Stimulated activated CD8-positive, alpha-beta memory T cell treated with anti-CD3 and anti-CD28 coated beads, Interleukin-15, amount 100 ng/mL, for 48 hours (primary cell): Measurements from ENCODE around the gene INSC.

Source experiments
- DNase-seq, 2 donors: peaks; one replicate each; pipeline ENCODE4 v3.0.0-alpha.2; 2020; ENCODE audit warnings: low read depth in 2 of 2

Gene INSC

DNA sequence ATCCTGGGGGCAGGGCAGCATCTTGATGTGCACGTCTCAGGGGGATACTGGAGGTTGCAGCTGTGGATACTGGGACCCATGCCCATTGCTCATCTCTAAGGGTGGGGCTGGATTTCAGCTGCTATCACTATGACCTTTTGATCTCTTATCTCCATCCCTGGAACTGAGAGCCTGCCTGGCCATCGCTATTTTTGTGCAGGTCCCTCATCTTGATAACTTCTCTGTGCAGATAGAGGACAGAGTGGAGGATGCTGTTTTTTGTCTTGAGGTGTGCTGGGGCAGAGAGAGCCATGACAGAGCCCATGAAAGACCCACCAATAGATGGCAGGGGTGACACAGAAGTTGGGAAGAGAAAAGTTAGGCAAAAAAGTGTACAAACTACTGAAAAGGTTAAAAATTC is 5.1 kb upstream of the INSC start:
- DNase-seq, result no peak

DNA sequence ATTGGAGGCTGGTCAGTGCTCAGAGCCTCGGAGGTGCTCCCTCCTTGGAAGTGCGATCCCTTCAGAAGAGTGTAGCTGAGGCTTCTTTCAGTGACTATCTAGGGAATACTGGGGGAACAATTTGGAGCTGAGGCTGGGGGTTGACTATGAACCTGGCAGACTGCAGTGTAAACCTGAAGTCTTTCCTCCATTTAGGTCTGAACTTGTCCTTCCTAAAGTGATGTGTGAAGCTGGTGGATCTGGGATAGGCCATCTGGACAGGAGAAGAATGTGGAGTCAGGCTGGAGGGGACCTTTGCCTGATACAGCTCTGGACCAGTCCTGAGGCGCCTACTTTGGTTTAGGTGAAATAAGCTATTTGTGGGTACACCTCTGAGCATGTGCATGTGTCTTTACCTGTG is 3.5 kb upstream of the INSC start:
- DNase-seq, result no peak

DNA sequence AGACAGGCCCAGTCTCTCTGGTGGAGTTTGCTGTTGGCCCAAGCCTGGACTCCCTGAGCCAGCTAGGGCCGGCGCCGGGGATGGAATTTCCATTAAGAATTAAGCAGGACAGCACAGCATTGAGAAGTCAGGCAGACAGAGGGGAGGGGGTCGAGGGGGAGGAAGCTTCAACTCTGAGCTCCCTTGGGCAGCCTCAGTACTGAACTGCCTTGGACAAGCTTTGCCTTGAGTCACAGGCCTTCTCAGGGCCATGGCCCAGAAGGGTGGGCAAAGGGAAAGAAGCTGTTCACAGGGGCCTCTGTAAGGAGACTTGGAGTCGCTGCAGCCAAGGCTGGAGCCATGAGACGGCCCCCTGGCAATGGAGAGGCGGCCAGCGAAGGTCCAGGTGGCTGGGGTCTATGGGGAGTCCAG is 2.6 kb upstream of the INSC start:
- DNase-seq, result no peak

DNA sequence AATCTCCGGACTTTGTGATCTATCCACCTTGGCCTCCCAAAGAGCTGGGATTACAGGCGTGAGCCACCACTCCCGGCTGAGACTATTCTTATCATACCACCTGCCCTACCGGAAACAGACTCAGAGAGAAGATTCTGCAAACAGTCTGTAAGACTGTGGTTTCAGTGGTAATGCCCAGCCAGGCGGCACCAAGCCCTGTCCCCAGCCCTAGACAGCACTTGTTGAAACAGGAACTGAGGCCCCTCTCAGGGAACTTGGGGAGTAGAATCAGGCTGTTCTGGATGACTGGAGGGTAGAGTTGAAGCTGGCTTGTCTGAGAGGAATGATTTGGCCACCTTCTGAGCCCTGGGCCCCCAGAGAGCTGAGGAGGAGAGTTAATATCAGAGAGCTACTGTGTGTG is 1.3 kb upstream of the INSC start:
- no peak for DNase-seq

DNA sequence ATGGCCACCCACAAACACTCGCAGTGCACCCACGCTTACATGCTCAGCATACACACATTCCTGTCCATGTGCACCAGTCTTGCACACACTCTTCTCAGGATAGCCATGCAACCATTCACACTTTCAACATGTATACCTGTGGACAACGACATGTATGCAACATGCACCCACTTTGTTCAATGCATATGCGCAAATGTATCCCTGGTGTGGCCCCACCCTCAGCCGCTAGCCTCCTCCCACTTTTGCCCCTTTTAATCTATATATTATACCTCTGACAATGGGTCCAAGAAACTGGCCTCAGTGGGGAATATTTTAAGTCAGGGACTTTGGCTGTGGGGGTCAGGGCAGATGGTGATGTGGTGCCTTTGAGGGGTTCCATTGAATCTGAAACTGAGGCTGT is 963 bp downstream of the INSC start:
- no peak for DNase-seq

DNA sequence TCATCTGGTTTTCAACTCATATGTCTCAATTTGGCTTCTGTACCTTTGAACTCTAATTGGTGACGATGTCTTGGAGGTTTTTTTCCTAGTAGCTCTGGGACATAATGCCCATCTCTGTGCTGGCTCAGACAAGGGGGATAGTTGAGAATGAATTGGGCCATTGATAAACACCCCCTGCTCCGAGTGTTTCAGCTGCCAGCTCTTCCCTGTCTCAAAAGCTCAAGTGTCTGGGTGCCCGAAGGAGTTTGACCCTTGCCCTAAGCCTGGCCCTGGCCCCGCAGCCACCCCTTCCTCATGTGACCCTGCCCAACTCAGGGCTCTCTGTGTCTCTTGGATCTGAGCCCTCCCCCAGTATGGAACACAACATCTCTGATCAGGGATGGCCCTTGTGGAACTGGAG is 3.0 kb downstream of the INSC start:
- DNase-seq, result no peak

DNA sequence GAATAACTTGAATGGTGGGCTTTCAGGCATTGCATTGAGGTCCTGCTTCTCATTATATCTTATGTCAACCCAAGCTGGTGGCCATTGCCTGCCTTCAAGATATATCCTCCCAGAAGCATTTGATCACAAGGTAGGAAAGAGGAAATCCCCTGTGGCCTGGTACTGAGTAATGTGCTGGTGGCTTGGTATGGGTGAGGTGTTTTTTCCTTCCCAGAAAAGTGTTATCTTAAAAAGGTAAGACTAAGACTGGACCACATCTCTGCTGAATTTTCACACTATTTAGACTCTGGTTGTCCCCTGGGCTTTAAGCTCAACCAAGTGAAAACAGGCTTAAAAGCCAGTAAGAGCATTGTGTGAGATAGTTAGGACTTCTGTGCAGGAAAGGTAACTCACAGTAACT is 3.7 kb downstream of the INSC start:
- no peak for DNase-seq

DNA sequence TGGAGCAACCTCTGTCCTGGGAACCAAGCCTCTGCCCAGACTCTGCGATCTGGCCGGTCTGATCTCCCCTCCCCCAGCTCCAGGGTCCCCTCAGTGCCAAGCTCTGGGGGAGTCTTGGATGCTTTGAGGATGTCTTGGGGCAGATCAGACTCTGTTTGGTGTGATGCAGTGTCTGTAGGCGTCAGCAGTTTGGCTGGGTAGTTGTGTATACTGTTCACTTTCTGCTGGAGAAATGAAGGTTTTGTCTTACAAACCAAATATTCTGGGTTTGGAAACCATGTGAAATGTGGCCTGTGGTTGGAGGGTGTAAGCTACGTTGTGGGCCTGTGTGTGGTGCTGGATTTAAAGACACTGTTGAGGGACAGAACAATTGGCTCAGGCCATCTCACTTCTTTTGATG is 4.6 kb downstream of the INSC start:
- DNase-seq, result no peak

DNA sequence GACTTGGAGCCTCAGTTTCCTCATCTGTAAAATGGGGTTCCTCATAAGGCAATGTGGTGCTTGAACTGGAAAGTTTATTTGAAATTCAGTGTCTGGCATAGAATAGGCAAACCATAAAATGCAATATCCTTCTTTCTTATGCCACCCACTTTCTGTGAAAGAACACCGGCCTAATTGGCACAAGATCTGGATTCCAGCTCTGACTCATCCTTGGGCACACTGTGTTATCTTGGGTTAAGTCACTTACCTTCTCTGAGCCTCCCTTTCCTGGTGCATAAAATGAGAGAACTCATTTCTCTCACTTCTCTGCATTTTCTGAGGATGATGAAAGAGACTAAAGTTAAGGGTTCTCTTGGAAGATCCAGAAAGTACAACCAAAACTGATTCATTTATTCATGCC is 5.1 kb downstream of the INSC start:
- no peak for DNase-seq

DNA sequence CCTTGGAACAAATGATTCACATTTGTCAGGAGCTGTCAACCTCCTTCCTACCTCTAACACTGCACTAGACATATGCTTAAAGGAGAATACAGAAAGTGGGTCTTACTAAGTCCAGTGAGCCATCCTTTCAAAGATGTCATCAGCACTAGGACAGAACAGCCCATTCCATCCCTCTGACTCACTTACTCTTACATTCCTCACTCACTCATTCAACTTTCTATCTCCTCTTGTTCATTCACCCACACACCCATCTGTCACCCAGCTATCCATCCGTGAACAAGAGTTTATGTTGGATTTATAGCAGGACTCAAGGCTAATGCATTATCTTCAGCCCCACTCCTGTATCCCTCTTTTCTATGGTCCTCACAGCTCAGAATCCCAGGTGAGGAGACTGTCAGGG is 9.1 kb downstream of the INSC start:
- no peak for DNase-seq

DNA sequence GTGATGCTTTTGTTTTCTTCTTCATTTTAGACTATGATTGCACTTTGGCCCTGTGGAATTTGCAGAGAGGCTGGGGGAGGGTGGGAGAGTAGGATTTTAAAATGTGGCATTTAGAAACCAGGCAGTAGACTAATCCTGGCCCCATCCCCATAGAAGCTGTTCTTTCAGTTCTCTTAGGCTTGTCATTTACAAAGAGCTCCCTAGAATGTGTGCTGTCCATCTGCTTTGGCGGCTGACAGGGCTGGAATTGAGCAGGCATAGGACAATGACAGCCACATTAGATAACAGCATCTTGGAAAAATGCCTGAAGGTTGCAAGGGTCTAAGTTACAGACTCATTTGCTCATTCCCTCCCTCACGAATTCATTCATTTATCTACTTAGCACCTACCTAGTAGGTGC is 9.8 kb downstream of the INSC start:
- DNase-seq, result no peak

DNA sequence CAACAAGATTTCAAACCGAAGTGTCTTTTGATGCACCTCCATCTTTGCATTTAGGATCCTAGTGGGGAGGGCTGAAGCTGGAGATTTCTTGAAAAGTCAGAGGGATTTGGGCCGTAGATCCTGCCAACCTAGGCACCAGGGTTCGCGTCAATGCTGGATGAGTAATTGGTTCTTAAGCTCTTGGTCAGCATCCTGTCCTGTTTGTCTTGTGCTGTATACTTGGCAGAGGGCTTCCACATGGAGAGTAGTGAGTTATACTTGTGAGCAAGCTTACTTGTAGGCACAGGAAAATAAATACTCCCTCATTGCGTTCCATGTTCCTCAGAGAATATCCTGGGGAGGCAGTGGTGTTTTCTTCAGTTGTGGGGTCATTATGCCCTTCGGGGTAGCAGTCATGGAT is 12.6 kb downstream of the INSC start:
- no peak for DNase-seq

DNA sequence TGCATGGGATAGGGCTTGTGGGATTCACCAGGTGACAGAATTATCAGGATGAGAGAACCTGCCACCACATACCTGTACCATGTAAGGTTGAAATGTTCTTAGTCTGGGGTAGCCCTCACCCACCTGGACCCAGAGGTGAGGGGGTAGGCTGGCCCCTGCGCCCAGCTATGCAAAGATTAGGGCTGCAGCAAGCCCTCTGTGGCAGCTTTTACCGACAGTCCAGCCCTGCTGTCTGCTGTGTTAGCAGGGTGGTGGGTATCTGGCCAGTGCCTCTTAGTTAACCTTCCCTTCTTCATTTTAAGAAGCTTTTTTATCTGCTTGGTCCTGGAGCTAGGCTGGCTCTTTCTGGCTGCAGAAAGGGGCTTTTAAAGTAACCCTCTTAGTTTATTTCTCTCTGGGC is 13.9 kb downstream of the INSC start:
- DNase-seq, result no peak

DNA sequence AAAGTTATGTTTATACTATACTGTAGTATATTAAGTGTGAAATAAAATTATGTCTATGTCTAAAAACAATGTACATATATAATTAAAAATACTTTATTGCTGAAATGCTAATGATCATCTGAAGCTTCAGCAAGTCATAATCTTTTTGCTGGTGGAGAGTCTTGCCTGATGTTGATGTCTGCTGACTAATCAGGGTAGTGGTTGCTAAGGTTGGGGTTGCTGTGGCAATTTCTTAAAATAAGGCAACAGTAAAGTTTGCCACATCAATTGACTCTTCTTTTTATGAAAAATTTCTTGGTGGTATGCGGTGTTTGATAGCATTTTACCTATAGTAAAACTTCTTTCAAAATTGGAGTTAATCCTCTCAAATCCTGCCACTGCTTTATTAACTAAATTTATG is 21.4 kb downstream of the INSC start:
- no peak for DNase-seq

DNA sequence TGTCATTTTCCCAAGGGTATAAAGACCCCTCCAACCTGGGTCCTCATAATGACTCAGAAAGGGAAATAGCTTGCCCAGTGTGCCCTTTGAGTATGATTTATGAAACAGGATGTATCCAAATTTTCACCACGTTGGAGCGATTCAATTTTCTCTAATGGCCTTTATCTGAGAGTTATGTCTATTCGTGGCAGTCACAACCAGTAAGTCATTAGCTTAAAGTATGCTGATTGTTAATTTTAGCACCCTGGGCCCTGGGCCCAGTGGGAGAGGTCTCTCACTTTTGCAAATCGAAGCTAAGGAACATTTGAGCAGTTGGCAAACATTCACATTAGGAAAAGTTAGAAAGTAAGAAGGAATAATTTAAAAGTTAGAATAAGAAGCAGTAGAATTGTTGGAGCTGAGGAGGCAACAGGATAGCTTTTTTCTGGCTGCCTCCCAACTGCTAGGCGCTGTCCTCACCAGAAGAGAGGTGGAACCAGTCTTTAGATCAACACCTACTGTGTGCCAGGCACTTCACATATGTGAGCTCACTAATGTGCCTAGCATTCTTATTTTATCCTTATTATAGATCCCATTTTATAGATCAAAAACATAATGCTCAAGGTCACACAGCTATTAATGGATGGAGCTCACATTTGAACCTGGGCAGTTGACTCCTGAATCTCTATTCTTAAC is 24.5 kb downstream of the INSC start:
- no peak for DNase-seq

DNA sequence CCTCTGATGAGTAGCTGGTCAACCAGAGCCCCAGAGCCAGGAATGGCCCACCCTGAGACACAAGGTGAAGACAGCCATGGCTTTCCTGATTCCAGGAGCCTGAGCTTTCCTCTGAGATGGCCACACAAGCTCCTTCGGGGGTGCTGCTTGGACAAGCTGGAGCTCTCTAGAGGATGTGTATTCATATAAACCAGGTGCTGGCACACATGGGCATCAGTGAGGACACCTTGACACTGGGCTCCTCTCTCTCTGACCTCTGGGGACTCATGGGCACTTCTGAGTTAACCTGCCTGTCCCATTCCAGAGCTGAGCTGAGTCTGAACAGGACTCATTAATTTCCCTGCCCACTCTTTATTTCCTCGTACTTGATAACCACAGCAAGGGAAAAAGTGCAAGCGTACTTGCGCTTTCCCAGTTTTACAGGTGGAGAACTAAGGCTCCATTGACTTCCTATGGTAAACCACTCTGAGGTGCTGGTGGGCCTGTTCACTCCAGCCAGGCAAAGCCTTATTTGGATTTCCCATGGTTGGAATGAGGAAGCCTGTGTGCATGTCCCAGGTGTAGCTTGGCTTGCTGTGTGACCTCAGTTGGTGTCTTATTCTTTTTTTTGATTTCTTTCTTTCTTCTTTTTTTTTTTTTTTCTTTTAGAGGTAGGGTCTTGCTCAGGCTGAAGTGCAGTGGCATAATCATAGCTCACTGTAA is 25.4 kb downstream of the INSC start:
- DNase-seq, result no peak

DNA sequence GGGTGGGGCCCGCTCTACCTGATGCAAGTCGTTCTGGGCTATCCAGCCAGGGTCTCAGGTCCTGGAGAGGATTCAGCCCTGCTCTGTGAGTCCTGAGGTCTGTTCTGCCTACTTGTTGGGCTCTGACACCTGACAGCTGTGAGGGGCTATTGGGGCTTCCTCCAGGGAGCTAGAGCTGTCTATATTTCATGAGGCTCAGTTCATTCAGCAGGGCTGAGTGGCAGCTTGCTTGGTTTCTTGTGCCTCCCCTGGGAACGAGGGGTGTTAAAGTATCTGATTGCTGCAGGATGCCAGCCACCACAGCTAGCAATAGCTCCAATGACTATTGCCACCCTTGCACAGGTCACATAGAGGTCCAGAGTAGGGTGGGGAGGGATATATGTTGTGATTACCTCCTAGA is 26.7 kb downstream of the INSC start:
- no peak for DNase-seq

DNA sequence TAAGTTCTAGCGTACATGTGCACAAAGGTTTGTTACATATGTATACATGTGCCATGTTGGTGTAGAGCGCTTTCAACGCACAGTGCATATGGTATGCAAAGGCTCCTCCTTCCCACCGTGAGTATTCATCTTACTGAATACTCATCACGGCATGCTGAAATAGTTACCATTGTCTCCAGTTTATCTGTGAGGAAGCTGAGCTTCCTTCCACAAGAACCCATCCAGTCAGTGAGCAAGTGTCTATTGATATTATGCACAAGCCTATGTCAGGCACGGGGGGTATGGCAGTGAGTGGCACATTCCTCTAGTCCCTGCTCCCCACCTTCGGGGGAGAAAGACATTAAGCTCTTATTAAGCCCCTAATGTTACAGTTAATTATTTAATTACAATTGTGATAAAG is 28.1 kb downstream of the INSC start:
- no peak for DNase-seq

DNA sequence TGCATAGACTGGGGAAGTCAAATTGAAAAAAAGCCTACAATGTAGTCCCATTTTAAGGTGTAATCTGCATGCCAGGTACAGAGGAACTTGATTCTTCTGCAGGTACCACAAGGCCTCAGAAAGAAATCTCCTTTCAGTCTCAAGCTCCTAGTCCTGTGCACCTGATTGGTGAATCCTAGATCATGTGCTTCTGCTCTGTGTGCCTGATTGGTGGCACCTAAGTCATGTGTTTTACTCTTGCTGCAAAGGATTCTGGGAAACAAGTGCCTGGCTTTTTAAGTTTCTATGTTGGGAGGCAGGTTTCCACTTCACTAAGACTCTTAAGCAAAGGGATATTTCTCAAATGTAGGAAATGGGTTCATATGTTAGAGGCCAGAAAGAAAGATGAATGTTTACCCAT is 29.1 kb downstream of the INSC start:
- no peak for DNase-seq

DNA sequence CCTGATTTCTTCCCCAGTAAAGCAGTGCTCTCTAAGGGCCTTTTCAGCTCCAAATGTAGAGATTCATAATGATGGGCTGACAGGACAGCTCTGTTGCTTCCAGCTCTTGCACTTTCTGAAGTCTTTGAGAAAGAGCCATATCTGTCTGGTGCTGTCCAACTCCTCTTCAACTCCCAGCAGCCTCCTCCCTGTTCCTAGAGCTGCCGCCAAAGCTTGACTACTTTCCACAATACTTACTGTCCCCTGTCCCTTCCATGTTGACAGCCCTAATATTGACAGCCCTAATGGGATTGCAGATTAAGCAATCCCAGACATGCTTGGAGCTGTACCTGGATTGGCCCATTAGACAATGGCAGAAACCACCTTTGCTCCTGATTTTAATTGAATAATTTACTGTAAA is 29.6 kb downstream of the INSC start:
- DNase-seq, result no peak

DNA sequence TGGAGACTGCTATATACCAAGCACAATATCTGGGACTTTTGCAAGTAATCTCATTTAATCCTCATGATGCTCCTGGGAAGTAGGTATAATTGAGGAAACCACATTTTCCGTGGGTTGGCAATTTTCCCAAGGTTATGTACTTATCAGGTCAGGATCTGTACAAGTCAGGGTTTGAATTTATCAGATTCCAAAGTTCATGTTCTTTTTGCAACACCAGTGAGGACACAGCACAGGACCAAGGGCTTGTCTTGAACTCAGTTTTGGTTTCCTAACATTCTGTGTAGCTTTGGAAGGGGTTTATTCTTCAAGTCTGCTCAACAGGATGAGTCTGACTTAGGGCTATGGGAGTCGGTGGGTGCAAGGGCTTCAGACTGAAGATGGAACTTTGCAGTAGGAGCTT is 30.4 kb downstream of the INSC start:
- DNase-seq, result no peak

DNA sequence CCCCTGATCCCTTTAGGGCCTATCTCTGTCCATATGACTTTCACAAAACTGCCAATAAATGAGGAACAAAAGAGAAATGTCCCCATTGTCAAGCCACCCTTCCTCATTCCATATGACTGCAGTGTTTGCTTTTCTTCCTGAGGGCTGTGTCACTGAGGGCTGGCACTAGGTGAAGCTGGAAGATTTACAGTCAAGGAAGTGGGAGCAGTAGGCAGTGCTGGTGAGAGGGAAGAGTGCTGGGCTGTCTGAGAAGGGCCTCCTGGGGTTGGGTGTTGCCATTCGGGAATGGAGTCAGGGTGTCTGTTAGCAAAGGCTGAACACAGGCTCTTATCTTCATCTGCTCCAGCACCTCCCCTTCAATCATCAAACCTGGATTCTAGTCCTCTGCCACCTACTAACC is 30.9 kb downstream of the INSC start:
- DNase-seq, result no peak

DNA sequence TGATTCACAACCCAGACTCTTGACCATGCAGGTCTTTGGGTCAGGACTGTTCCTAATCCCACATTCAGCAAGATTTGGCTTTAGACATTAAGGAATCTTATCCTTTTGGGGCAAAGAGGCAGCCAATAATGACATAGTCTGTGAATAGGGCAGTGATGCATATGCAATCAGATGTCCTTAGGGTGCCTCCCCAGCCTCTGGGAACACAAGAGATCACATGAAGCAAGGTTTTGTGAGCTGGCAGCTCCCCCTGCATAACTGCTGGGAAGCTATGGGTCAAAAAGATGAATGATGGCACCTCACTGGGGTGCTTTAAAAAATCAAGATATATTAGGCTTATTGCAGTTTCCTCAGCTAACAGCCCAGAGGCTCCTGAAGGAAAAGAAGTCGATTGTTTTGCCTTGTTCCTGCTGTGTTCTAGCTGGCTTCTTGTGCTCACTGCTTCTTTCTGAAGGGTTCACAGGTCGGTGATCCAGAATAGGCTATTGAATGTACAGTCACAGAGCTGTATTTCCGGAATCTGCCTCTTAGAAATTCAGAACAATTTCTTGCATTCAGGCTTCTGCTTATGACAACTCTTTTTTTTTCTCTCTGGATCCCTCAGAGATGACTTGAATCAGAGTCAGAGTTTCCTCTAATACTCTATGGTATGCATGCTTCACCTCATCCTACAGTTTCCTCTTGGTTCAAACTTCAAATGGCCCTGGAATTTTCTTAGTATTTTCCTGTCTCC is 31.7 kb downstream of the INSC start:
- no peak for DNase-seq
